HepG2 (cell line): ENCODE results near the gene CKAP5. TPM values are rescaled to one million over a fixed set of nuclear protein-coding genes. Genes with fewer than 3 reads are reported as not detected.
A peak's percentile ranks its signal among the peaks of the same experiment; 100 is the strongest.

Experiments used
- FOXA3 ChIP-seq: IDR thresholded peaks from 2 replicates; pipeline ENCODE4 v1.6.1; 2016; ENCODE audit warnings: missing genetic modification reagents, missing compliant biosample characterization
- NR2F1 ChIP-seq, 2 experiments: fragments of 450-650 bp in 1 of 2; formaldehyde crosslinking in 1 of 2; IDR thresholded peaks; 2 replicates each; pipeline versions ENCODE4 v1.5.0 to v1.6.1; 2016 to 2020; ENCODE audit warnings: mild to moderate bottlenecking in 1 of 2, missing compliant biosample characterization in 1 of 2, missing genetic modification reagents in 1 of 2, moderate library complexity in 1 of 2
- POGK ChIP-seq: sonication (generic); formaldehyde crosslinking; conservative IDR thresholded peaks from 2 replicates; pipeline ENCODE4 v1.8.0; 2022; ENCODE audit warnings: mild to moderate bottlenecking, moderate library complexity, missing genetic modification reagents
- SMAD3 ChIP-seq: sonication (generic); formaldehyde crosslinking; IDR thresholded peaks from 2 replicates; pipeline ENCODE4 v1.4.0; 2020; ENCODE audit warnings: missing genetic modification reagents
- SRSF4 ChIP-seq: fragments of 200-400 bp; formaldehyde crosslinking; IDR thresholded peaks from one replicate; pipeline ENCODE4 v1.6.1; 2018; ENCODE audit warnings: mild to moderate bottlenecking, low read depth, low read length, moderate library complexity; ENCODE audit not compliant: poor library complexity, severe bottlenecking
- THAP9 ChIP-seq: sonication (generic); formaldehyde crosslinking; IDR thresholded peaks from 2 replicates; pipeline ENCODE4; 2020; ENCODE audit warnings: missing genetic modification reagents, mild to moderate bottlenecking, borderline replicate concordance
- ZBTB3 ChIP-seq: sonication (generic); formaldehyde crosslinking; IDR thresholded peaks from 2 replicates; pipeline ENCODE4 v1.4.0; 2020; ENCODE audit warnings: low read depth, mild to moderate bottlenecking, moderate library complexity, missing genetic modification reagents, borderline replicate concordance
- ZBTB38 ChIP-seq: sonication (generic); formaldehyde crosslinking; IDR thresholded peaks from 2 replicates; pipeline ENCODE4 v1.5.1; 2020; ENCODE audit warnings: mild to moderate bottlenecking, missing genetic modification reagents
- ZBTB43 ChIP-seq: sonication (generic); formaldehyde crosslinking; conservative IDR thresholded peaks from 2 replicates; pipeline ENCODE4 v1.4.0; 2020; ENCODE audit warnings: missing genetic modification reagents
- ZKSCAN5 ChIP-seq: sonication (generic); formaldehyde crosslinking; IDR thresholded peaks from 2 replicates; pipeline ENCODE4 v1.5.1; 2020; ENCODE audit warnings: mild to moderate bottlenecking, missing genetic modification reagents
- ZMYM4 ChIP-seq: sonication (generic); formaldehyde crosslinking; IDR thresholded peaks from 2 replicates; pipeline ENCODE4 v1.8.1; 2023; ENCODE audit warnings: mild to moderate bottlenecking, missing genetic modification reagents
- polyA plus RNA-seq, 8 experiments: library from polyadenylated mRNA; depleted of rRNA in 3 of 8; stranded (reverse) in 7 of 8; unstranded in 1 of 8; fragments of >200 nt; fragmentation: Illumina TruSeq in 4 of 8; extraction: Trizol in 4 of 8; gene quantifications; 2 replicates each; pipeline versions ENCODE4 v1.2.1 to v1.2.3, GENCODE V29; 2011 to 2016; ENCODE audit warnings: low read depth in 4 of 8, missing spikeins in 1 of 8, mixed read lengths in 1 of 8; ENCODE audit not compliant: insufficient read depth in 1 of 8
- total RNA-seq, 5 experiments: library from RNA; depleted of rRNA; stranded (reverse); fragments of >200 nt; fragmentation: Illumina TruSeq; extraction: Trizol; gene quantifications; 2 replicates each; pipeline ENCODE4 v1.2.3, GENCODE V29; 2016; ENCODE audit warnings: low read depth in 1 of 5
- TF ChIP-seq, protein P1 (sequence below): sonication (generic); formaldehyde crosslinking; IDR thresholded peaks from 2 replicates; pipeline ENCODE4 v1.4.0; 2020; ENCODE audit warnings: missing genetic modification reagents, borderline replicate concordance
- TF ChIP-seq, protein P2 (sequence below): sonication (generic); formaldehyde crosslinking; IDR thresholded peaks from 2 replicates; pipeline ENCODE4 v1.8.0; 2022; ENCODE audit warnings: low read depth, missing genetic modification reagents

The CKAP5 gene
- total and polyA plus RNA-seq, 2 of the 13 experiments (the other 11 are each of a cell fraction or from before 2014, with no cell fraction given) = 79.2 to 103 TPM

DNA sequence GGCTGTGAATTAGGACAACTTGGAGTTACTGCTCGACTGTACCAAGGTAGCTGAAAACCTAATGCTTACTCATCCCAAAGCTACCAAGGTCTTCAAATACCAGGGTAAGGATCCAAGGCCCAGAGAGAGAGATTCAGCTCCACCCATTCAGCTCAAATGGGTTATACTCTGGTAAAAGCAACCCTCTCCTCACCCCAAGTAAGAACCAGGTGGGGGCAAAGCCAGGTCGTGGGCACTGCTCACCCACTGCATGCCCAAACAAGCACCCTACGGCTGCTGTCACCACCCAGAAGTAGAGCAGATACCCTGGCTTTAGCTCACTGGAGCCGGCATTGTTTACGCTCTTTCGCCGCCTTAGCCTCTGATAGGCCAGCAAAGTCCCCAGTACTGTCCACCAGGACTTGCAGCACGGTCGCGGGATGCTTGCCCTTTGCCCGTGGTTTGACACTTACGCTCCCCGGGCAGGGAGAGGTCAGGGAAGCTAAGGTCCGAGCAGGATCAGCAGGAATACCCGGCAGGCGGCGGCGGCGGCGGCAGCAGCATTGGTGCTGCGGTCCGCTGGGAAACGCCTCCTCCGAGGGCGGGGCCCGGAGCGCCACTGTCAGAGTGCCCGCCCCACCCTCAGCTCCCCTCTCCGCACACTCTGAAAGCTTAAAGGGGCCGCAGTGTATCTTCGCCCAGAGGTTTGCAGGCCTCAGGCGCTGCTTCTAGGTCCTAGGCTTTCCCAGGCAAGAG is 19.6 kb downstream of the CKAP5 start (continued):
- TF ChIP-seq POGK = peak; percentile 83
- no peak for TF ChIP-seq SRSF4
- TF ChIP-seq ZBTB38 = peak; percentile 66; the same call in 1 of the 2 replicates
- no peak for TF ChIP-seq ZBTB43 (CRISPR knock-in tag)
- peak; percentile 66 for TF ChIP-seq FOXA3
- TF ChIP-seq, protein P1, sequence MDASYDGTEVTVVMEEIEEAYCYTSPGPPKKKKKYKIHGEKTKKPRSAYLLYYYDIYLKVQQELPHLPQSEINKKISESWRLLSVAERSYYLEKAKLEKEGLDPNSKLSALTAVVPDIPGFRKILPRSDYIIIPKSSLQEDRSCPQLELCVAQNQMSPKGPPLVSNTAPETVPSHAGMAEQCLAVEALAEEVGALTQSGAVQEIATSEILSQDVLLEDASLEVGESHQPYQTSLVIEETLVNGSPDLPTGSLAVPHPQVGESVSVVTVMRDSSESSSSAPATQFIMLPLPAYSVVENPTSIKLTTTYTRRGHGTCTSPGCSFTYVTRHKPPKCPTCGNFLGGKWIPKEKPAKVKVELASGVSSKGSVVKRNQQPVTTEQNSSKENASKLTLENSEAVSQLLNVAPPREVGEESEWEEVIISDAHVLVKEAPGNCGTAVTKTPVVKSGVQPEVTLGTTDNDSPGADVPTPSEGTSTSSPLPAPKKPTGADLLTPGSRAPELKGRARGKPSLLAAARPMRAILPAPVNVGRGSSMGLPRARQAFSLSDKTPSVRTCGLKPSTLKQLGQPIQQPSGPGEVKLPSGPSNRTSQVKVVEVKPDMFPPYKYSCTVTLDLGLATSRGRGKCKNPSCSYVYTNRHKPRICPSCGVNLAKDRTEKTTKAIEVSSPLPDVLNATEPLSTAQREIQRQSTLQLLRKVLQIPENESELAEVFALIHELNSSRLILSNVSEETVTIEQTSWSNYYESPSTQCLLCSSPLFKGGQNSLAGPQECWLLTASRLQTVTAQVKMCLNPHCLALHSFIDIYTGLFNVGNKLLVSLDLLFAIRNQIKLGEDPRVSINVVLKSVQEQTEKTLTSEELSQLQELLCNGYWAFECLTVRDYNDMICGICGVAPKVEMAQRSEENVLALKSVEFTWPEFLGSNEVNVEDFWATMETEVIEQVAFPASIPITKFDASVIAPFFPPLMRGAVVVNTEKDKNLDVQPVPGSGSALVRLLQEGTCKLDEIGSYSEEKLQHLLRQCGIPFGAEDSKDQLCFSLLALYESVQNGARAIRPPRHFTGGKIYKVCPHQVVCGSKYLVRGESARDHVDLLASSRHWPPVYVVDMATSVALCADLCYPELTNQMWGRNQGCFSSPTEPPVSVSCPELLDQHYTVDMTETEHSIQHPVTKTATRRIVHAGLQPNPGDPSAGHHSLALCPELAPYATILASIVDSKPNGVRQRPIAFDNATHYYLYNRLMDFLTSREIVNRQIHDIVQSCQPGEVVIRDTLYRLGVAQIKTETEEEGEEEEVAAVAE = peak; percentile 95
- no peak for TF ChIP-seq ZBTB3 (CRISPR knock-in tag)
- peak; percentile 30; the same call in 1 of the 2 replicates for TF ChIP-seq THAP9 (CRISPR knock-in tag)
- TF ChIP-seq ZMYM4 (CRISPR knock-in tag) = peak; percentile 89
- no peak for TF ChIP-seq ZKSCAN5
- no peak for TF ChIP-seq SMAD3 (CRISPR knock-in tag)
- TF ChIP-seq NR2F1 (CRISPR knock-in tag; IDR thresholded peaks at IDR 0.05) = peak; percentile 91 to 93
- TF ChIP-seq, protein P2, sequence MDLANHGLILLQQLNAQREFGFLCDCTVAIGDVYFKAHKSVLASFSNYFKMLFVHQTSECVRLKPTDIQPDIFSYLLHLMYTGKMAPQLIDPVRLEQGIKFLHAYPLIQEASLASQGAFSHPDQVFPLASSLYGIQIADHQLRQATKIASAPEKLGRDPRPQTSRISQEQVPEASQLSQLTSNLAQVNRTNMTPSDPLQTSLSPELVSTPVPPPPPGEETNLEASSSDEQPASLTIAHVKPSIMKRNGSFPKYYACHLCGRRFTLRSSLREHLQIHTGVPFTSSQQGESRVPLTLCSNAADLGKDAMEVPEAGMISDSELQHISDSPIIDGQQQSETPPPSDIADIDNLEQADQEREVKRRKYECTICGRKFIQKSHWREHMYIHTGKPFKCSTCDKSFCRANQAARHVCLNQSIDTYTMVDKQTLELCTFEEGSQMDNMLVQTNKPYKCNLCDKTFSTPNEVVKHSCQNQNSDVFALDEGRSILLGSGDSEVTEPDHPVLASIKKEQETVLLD (CRISPR knock-in tag) = 0 out of 2 replicates have a peak, but pooled peaks have one; percentile 52
